ENCODE results near the gene POM121. TPM values are rescaled to one million over a fixed set of nuclear protein-coding genes. Genes with fewer than 3 reads are reported as not detected.
A peak's percentile ranks its signal among the peaks of the same experiment; 100 is the strongest.

Gene POM121
- total RNA-seq: 46.8 and 47.8 TPM in 2 replicates
- polyA plus RNA-seq: 9.3 and 12.3 TPM in 2 replicates
- 13.7 and 14.7 TPM in 2 replicates for polyA plus RNA-seq (2011; cell fraction: cytosol; rRNA removed)
- polyA plus RNA-seq (2011; cell fraction: nucleus; rRNA removed): 21.2 and 22.3 TPM in 2 replicates
- polyA plus RNA-seq (2012): 23.7 and 25.9 TPM in 2 replicates
- 14.0 and 17.1 TPM in 2 replicates for polyA minus RNA-seq
- 15.4 TPM for polyA minus RNA-seq (2011; cell fraction: cytosol; rRNA and poly(A)+ RNA removed)
- 14.7 and 14.9 TPM in 2 replicates for polyA minus RNA-seq (2011; cell fraction: nucleus; rRNA and poly(A)+ RNA removed)
- Bru-seq, nascent RNA: percentile 81 among the genes with signal in this experiment
- percentile 86 among the genes with signal in this experiment for BruChase-seq, experiment 1, labeled RNA remaining after a 6-hour chase
- percentile 86 among the genes with signal in this experiment for BruChase-seq, experiment 2, labeled RNA remaining after a 2-hour chase
- long read RNA-seq, partial matches to known transcripts: 47 of 65 reads
- long read RNA-seq, other reads (novel, unspliced or antisense): 18 of 65 reads

GRCh38 chr7:72924733-72925545, at the start of gene POM121:
Gene POM121 (plus strand): TSS chr7:72925095. CDS start chr7:72925122, 27 bp downstream.
- Histone ChIP-seq H3K4me1 (ENCODE audit: control insufficient read depth, extremely low read depth, insufficient read depth, low read length) (peaks cover 12% of the 10 kb centered on the region), H3K79me2 (ENCODE audit: control insufficient read depth, insufficient read depth, low read length) (peaks cover 45% of the 10 kb centered on the region), H2AFZ (ENCODE audit: low read depth, low read length) (peak within 1 kb of the TSS; percentile 100), H3K9me1 (replicated peaks; ENCODE audit: control insufficient read depth, extremely low read depth, insufficient read depth, low read length) (no peaks in the 10 kb centered on the region), H3K36me3 (ENCODE audit: control insufficient read depth in 2 of 2, extremely low read depth in 1 of 2, insufficient read depth in 2 of 2, low read length in 2 of 2) (peaks cover 5 to 10% of the 10 kb centered on the region in 2 experiments), H4K20me1 (replicated peaks; ENCODE audit: control insufficient read depth, extremely low read depth, insufficient read depth, low read length) (no peaks in the 10 kb centered on the region), H3K9me3 (replicated peaks; ENCODE audit: control insufficient read depth, insufficient read depth, low read length) (no peaks in the 10 kb centered on the region), H3K4me3 (replicated peaks in 1 of 3; ENCODE audit: insufficient read depth in 1 of 3, low read depth in 1 of 3, low read length in 3 of 3) (peak within 1 kb of the TSS; percentile 95 to 100 (median 100)), H3K4me2 (ENCODE audit: insufficient read depth, low read length) (peak within 1 kb of the TSS; percentile 99), H3K9ac (replicated peaks; ENCODE audit: extremely low read depth, insufficient read depth, low read length) (peak within 1 kb of the TSS; percentile 100), H3K27ac (ENCODE audit: insufficient read depth, low read depth, low read length) (peak within 1 kb of the TSS; percentile 98), H3K27me3 (ENCODE audit: control insufficient read depth in 2 of 2, insufficient read depth in 2 of 2, low read length in 2 of 2) (no peaks in the 10 kb centered on the region)
- TF ChIP-seq MYC (IDR thresholded peaks at IDR 0.05; ENCODE audit: low read depth, low read length): peak; percentile 23
- TF ChIP-seq EZH2 (IDR thresholded peaks at IDR 0.05; ENCODE audit: borderline replicate concordance, low read depth, low read length, severe bottlenecking): no peak
- TF ChIP-seq, protein P1, sequence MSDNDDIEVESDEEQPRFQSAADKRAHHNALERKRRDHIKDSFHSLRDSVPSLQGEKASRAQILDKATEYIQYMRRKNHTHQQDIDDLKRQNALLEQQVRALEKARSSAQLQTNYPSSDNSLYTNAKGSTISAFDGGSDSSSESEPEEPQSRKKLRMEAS (IDR thresholded peaks at IDR 0.05; ENCODE audit: insufficient read depth, insufficient read length): no peak
- peak; percentile 96 for TF ChIP-seq POLR2A (IDR thresholded peaks at IDR 0.05; ENCODE audit: low read depth, low read length)
- peak; percentile 97 for TF ChIP-seq POLR2AphosphoS5 (IDR thresholded peaks at IDR 0.05; ENCODE audit: insufficient read depth, low read depth, low read length)
- TF ChIP-seq, protein P2, sequence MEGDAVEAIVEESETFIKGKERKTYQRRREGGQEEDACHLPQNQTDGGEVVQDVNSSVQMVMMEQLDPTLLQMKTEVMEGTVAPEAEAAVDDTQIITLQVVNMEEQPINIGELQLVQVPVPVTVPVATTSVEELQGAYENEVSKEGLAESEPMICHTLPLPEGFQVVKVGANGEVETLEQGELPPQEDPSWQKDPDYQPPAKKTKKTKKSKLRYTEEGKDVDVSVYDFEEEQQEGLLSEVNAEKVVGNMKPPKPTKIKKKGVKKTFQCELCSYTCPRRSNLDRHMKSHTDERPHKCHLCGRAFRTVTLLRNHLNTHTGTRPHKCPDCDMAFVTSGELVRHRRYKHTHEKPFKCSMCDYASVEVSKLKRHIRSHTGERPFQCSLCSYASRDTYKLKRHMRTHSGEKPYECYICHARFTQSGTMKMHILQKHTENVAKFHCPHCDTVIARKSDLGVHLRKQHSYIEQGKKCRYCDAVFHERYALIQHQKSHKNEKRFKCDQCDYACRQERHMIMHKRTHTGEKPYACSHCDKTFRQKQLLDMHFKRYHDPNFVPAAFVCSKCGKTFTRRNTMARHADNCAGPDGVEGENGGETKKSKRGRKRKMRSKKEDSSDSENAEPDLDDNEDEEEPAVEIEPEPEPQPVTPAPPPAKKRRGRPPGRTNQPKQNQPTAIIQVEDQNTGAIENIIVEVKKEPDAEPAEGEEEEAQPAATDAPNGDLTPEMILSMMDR (IDR thresholded peaks at IDR 0.05; ENCODE audit: extremely low read depth in 1 of 2, insufficient read depth in 1 of 2, low read depth in 1 of 2, low read length in 2 of 2): no peak
- TF ChIP-seq JUN (IDR thresholded peaks at IDR 0.05; ENCODE audit: borderline replicate concordance, insufficient read depth, insufficient read length, low read depth): no peak
- TF ChIP-seq FOS (IDR thresholded peaks at IDR 0.05; ENCODE audit: borderline replicate concordance, insufficient read depth, low read length): no peak
- TF ChIP-seq GATA2 (IDR thresholded peaks at IDR 0.05; ENCODE audit: insufficient read depth, insufficient read length, low read depth, low read length): no peak
- dilution Hi-C loops (cut with MboI; ENCODE audit: extremely low pct_ligation_motif_present, low sequenced_read_pairs) (no loop called here), intact Hi-C loops (cut with micrococcal nuclease) (no loop called here)
- FAIRE-seq (peak; percentile 28), DNase-seq (ENCODE audit: low read depth, low spot score) (peak; percentile 90)
- POLR2A ChIA-PET: no interaction called here
- BruUV-seq (replicated peaks): TSS peak; percentile 98
- CTCF ChIA-PET: no interaction called here
